GM20431 (cell line): ENCODE measurements around the gene ATP6V1F.

Experiments used
- in situ Hi-C: fragments of 300-500 bp; cut with MseI, MboI; formaldehyde crosslinking; loops from one replicate; pipeline ENCODE4 v1.15.0; 2020; ENCODE audit warnings: low sequenced_read_pairs; ENCODE audit not compliant: unreplicated experiment

ATP6V1F gene

DNA sequence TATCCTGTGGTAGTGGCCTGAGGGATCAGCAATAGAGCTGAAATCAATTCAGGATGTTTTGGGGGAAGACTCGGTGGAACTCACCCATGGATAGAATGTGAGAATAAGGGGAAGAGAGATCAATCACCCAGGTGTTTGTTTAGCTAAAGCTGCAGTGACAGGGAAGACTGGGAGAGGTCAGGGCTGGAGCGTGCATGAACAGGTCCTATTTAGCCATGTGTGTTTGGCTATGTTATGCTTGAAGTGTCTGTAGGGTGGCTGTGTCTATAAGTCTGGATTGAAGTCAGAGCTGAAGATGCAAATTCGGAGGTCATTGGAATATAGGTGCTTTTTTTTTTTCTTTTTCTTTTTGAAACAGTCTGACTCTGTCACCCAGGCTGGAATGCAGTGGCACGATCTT lies 4.6 kb downstream of the ATP6V1F start:
- in situ Hi-C loops: no loop called here

DNA sequence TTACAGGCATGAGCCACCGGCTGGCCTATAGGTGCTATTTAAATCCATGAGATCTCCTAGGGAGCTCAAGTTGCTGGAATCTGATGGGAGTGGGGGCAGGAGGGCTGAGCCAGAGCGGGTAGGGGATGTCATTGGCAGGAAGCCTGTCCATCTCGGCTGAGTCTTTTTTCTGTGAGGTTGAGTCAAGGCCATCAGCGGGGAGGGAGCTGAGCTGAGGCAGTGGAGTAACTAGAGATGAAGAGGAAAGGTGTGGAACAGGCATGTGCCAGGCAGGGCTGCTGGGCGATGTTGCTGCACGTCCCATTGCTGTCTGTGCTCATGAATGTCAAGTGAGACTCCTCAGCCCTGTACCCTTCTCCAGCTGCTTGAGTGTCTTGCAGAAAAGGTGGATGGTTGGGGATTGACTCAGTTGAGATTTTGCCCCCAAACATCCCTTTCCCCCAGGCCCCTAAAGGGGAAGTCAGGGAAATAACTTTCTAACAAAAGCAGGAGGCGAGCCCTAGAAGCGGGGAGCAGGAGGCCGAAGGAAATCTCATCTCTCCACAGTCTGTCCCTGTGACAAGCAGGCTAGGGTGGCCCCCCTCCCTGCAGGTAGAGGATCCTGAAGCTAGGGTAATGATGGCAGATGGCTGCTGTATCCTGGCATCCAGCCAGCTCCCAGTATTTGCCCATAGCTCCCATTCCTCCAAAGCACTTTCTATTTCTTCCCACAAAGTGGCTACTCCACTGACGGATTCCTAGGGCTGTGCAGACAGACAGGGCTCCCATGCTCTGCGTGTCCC lies 5.4 kb downstream of the ATP6V1F start:
- in situ Hi-C loops: no loop called here

DNA sequence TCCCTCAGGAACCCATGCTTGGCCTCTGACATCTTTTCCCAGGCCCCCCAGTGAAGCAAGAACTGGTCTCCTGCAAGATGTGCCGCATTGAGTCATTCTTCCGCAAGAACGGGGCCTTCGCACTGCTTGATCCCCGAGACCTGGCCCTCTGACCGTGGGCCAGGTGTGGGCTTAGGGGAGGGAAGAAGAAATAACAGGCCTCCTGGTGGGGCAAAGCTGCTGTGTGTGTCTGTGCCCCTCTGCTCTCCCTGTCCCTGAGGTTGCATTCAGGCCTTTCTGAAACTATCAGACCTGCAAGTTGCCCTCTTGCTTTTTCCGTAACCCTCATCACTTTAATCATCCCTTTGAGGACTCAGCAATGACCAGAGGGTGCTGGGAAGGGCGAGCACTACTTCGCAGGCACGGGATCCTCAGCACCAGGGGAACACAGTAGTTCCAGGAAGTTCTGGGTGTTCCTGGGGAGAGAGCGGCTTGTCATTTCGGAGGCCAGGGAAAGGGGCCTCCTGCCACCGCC lies 6.0 kb downstream of the ATP6V1F start:
- in situ Hi-C loops: no loop called here

DNA sequence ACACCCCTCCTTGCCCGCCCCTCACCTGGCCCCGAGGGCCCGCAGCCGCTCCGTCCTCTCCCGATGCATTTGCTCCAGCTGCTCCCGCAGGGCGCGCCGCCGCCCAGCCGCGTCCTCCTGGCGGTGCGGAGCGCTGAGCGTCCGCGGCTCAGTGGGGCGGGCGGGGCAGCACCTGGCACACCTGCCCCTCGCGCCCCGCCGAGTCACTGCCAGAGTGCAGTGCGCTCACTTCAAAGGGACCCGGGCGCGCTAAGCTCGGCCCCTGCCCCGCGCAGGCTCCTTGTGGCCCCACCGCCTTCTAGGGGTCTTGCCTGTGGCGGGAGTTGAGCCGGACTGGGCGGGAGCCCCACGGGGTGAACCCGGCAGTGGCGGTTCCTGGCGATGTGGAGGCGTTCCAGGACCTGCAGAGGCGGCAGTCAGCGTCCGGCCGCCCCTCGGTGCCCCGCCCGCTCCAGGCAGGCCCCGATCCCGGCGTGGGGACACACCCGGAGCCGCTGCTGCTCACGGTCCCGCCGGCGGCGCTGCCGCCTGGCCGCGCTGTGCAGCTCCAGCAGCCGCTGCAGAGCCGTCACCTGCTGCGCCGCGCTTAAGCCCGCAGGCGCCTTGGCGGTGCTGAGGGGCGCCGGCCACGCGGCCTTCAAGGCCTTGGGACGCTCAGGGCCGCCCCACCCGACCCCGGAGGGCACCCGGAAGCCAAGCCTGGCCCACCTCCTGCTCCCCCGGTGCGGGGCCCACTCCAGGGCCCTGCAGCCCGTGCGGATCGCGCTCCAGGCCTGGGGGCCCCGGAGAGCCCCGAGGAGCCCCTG lies 6.7 kb downstream of the ATP6V1F start:
- in situ Hi-C loops: no loop called here

DNA sequence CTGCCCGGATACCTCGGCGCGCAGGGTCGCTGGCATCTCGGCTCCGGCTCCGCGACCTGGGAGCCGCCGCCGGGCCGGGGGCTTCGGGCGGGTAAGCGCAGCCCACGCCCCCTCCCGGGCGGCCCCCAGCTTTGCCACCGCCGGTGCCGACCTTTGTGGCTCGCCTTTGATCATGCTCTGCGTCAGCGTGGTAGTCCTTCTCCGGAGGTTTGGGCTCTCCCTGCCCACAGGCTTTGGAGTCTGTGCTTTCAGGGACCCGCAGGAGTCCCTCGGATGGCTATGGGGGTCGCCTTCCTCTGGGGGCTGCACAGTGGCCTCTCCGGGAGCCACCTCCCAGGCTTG lies 7.3 kb downstream of the ATP6V1F start:
- in situ Hi-C loops: no loop called here

DNA sequence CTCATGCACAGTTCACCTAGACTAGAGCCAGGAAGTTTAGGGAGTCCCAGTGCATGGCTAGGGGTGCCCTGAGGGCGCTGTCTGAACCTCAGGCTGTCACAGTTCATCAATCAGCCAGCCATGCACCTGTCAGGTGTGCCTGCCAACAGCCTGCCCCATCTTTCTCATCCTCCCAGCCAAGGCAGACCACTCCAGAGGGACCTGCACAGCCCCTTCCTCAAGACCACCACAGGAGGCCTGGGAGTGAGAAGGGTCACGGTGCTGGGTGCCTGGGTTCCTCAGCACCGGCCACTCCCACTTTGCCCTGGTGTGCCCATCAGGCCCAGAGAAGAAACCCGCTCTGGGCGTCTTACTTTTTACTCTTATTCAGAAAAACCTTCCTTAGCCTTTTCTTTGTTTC lies 8.4 kb downstream of the ATP6V1F start:
- in situ Hi-C loops: no loop called here

DNA sequence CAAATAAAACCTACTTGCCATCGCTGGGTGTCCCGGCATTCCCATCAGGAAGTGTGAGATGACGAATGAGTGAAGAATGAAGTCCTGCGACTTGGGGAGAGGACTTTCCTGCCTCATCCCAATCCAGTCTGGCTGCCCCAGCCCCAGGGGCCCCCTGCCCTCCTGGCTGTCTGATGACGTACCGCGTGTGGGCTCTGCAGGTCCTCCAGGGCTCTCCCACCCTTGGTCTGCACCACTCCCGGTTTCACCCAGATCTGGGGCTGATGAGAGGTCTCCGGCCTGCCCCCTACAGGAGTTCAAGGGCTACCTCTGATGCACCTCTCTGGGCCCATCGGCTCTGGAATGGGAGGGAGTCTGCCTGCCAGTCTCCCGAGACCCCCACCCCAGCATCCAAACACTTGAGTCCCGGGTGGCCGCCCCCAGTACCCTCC lies 9.8 kb downstream of the ATP6V1F start:
- in situ Hi-C loops: no loop called here

DNA sequence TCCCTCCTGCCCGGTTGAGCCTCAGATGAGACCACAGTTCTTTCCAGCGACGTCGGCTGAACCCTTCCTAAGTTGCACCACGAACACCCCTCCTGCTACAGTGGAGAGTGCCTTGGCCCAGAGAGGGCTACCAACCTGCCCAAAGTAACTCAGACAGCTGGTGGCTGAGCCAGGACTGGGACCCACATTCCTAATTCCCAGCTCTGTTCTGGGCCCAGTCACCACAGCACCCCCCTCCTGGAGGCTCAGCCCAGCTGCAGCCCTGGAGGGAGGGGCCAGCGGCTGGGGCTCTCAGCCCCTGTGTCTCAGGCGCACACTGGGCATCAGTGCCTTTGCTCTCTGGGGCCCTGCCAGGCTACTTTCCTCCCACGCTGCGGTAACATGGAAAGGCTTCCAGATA lies 10.6 kb downstream of the ATP6V1F start:
- in situ Hi-C loops: no loop called here

DNA sequence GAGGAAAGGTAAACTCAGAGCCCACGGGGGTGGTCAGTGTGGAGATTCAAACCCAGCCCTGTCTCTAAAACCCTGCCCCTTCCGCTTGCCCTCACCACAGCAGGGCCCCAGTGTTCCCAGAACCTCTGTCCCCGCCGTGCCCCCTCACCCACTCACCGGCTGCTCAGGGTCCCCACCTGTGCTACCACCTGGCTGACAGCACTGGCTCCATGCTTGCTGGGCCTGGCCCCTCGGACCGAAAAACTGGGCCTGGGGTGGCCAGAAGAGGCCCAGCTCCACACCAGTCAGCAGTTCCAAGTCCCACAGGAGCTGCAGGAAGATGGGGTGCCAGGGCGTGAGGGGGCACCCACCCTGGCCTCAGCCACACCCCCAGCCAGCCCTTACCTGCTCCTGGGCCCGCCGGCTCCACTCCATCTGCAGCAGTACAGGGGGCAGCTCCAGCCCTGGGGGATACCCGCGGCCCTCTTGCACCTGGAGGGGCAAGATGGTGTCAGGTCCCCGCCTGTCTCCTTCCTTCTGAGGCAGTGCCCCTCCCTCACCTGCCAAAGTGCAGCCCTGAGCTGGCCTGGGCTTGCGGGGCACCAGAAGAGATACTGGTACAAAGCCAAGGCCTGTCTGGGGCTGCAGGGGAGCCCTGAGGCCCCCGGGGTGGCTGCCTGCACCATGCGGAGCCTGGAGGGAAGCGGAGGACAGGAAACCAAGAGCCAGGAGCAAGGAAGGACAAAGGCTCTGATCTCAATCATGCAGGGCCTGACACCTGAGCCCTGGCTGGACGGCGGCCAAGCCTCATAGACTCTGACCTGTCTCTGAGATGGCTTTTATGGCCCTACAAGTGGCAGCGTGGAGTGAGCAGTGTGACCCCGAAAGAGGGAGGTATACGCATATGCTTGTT lies 11.7 kb downstream of the ATP6V1F start:
- in situ Hi-C loops: no loop called here

DNA sequence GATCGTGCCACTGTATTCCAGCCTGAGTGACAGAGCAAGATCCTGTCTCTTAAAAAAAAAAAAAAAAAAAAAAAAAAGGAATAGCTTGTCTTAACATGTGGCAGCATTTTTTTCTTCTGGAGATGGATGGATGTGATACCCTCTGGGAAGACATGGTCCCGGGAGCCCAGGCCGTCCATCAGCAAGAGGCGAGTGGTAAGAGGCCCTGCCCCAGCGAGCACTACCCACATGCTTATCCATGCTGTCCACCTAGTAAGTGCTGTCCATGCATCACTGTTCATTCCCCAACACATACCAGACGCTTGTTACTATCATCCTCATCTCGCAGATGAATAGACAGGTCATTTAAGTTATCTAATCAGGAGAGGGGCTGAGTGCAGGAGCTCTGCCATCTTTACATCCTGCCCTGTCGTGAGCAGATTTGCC lies 12.9 kb downstream of the ATP6V1F start:
- in situ Hi-C loops: no loop called here

DNA sequence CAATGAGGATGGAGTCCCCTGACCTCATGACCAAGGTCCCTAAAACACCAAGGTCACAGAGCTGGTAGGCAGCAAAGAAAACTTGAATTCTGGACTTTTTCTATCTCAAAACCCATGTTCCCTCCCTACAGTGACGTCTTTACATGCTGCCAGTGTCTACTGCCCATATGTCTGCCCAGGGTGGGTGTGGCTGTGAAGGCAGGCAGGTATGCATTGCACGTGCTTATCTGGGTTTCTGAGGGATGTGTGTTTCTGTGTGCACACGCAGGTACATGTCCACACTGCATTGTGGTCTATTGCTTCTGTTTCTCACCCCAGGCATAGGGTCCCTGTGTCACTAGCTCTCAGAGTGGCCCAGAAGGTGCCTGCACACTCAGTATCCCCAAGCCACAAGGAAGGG lies 13.5 kb downstream of the ATP6V1F start:
- in situ Hi-C loops: no loop called here

DNA sequence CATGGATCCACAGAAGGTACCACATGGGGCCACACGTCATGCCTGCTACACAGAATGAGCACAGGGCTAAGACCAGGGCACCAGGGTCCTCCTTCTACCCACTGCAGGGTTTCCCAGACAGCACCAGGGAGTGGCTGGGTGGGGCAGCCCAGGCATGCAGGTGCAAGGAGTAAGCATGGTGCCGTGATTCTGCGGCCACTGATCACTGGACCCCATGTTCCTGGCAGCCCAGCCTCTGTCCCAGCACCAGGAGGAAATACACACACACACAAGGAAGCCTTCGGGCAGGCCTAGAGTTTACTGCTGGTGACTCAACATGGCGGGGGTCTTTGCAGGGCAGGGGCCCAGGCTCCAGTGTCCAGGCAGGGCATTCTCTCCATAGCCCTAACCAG lies 13.9 kb downstream of the ATP6V1F start:
- in situ Hi-C loops: no loop called here

DNA sequence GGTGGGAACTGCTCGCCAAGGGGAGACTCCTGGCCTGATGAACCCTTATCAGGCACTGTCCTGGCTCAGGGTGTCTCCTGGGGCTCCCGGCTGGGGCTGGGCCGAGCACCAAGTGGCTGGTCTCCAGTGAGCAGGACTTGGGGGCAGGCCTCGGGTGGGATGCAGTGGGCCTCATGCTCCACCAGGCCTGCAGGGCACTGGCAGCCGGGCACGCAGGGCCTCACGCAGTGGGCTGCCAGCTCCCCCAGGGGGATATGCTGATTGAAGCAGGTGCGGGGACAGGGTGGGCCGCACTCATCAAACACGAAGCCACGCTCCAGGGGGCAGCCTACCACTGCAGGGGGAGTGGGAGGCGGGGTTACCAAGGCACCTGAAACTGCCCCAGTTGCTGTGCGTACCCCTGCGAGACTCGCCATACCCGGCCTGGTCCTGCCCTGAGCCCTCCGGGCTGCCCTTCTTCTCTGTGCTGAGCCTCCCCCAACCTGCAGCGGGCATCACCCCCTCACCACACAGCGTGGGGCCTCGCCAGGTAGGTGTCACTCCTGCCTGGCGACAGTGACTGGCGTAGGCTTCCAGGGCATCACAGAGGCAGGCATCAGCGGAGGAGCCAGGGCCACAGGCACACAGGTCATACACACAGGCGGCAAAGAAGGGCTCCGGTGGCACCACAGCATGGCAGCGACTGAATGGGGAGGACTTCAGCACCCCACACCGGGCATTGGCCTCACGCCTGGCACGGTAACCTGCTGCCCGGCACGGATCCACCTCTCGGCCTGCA lies 14.5 kb downstream of the ATP6V1F start:
- in situ Hi-C loops: no loop called here

DNA sequence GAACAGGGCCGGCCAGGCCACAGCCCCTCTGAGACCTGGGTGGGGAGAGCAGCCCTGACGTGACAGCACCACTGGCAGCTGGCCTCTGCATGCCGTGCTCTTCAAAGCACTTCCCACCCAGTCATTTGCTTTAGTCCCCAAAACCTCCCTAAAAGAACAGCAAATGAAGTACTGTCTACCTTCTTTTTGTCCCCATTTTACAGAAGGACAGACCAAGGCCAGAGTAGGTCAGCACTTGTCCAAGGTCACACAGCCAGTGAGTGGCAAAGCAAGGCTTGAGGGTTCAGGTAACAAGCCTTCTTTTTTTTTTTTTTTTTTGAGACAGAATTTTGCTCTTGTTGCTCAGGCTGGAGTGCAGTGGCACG lies 15.1 kb downstream of the ATP6V1F start:
- in situ Hi-C loops: no loop called here

DNA sequence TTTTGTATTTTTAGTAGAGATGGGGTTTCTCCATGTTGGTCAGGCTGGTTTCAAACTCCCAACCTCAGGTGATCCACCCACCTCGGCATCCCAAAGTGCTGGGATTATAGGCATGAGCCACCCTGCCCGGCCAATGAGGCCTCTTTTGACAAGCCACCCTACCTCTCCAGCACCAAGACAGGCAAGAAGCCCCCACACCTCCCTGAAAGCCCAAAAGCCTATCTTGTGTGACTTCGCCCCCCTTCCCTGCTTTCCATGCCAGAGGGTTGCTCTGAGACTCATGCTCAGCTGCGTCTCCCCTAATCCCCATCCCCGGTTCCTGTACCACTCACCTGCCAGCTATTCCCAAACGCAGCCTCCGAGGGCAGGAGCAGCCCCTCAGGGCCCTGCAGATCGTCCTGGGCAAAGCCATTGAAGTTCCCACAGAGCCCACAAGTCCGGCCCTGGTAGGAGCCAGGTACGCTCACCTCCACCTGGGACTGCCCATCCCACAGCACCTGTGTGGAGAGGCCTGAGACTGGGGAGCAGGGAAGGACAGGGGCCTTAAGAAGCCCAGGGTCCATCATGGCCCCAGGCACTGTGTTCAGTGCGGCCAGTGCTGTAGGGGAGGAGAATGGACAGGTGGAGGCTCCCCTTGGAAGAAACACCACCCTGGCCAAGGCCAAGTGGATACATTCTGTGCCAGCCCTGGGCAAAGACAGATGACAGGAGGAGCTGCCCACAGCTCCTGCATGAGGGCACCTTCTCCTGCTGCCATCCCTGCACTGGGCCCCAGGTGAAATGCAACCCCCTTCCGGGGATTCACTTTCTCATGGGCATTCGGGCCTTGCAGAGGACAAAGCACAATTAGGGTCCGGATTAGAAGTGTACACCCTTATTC lies 15.8 kb downstream of the ATP6V1F start:
- in situ Hi-C loops: no loop called here

DNA sequence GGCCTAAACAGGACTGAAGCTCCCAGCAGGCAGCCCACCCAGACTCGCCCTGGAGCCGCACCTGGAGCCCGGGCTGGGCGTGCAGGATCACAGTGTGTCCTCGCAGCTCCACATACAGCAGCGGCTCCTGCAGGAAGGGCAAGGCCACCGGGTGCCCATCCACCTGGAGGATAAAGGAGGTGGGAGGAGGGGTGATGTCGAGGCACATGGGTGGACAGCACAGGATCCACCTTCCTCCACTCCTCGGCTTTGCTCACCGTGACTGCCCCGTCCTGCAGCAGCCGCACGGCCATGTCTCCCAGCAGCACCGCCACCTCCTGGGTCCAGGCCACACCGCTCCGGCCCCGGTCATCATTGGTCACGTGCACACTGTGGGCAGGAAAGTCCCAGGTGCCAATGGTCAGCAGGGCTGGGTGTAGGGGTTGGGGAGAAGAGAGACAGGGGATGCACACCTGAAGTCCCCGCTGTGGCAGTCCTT lies 16.8 kb downstream of the ATP6V1F start:
- in situ Hi-C loops: no loop called here

DNA sequence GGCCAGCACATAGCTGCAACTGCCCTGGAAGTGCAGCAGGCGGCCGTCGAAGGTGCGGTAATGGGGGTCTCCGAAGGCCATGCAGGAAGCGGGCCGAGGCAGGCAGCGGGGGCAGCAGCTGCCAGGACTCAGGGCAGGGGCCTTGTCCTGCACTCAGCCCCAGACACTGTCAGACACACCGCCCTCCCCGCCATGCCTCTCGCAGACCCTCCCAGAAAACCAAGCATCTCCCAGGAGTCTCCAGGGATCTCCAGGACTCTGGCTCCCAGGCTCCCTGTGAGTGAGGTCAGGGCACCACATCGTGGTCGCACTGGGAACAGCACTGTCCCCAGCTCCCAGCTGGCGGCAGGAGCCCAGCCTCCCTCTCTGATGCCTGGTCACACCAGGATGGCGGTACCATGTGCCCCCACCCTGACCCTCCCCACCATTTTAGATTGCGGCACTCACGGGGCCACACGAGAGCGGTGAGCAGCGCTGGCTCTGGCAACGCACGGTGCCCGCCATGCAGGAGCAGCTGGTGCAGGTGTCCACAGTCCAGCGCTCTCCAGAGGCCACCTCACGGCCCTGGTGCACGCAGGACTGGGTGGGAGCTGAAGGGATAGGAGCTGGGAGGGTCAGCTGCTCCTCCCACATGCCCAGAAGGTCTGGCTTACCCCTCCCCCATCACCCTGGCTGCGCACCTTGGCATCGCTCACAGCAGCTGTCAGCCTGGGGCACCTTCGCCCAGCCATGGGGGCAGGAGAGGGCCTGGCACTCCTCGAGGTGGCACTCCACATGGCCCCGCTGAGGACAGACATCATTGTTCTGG lies 17.5 kb downstream of the ATP6V1F start:
- in situ Hi-C loops: no loop called here
